ENCODE results near the gene RARG.

The RARG gene

GRCh38 chr12:53223389-53224060 lies 8.5 kb downstream of the RARG start:
- peak in 3 of 4 experiments; percentile 40 to 64 (median 53) for DNase-seq

DNA sequence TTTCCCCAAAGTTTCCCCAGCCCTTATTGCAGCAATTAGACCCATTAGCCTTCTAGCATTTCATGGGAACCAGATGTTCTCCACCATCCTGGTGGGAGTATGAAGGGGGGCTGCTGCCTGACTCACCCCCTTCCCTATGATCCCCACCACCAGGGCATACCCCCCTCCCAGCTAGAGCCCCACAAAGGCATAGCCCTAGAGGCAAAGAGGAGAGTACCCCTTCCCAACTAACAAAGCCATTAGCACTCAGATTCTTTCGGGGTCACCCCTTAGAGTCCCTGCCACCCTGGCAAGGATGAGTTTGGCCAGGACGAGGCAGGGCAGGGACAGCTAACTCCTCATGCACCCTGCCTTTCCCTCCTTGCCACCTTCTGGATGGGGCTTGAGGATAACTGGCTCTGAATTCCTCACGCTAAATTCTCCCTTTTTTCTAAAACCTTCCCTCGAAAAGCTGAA lies 9.2 kb downstream of the RARG start:
- DNase-seq, result no peak

- no peak for DNase-seq
These were observed 9.8 kb downstream of the RARG start for GRCh38 chr12:53222170-53222721.

DNA sequence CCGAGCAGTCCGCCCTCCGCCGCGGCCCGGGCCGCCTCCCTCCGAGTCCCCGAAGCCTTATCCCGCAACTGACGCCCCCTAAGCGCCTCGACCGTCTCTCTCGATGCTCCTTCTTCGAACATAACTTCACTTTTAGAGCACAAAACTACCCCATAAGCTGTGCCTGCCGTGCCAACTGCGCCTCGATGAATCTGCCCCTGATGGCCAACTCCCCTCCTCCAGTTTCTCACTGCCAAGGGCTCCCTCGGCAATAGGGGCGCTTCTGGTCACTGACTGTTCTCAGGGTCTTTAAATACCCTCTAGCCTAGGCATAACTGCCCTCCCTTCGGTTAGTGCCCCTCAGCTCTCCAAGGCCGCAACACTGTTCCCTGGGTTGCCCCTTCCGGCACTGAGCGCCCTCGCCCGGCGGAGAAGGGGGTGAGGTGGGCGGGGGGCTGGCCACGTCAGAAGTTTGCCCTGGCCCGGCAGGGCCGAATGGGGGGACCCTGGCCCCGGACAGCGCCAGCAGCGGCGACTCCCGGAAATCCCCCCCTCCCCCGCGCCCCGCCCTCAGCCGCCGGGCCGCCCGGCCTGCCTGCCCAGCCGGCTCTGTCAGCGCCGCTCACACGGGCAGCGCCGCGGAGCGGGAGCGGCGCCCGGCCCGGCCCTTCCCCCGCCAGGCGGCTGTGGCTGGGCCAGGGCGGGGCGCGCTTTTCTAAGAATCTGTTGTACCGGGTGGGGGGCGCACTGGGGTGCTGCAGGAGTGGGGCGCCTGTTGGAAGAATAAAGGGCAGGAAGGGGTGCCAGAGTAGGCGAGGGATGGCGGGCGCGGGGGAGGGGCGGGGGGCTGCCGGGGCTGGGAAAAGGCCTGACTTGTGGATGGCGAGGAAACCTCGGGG lies 10.6 kb downstream of the RARG start:
- DNase-seq, result peak; percentile 69 to 89 (median 76)

DNA sequence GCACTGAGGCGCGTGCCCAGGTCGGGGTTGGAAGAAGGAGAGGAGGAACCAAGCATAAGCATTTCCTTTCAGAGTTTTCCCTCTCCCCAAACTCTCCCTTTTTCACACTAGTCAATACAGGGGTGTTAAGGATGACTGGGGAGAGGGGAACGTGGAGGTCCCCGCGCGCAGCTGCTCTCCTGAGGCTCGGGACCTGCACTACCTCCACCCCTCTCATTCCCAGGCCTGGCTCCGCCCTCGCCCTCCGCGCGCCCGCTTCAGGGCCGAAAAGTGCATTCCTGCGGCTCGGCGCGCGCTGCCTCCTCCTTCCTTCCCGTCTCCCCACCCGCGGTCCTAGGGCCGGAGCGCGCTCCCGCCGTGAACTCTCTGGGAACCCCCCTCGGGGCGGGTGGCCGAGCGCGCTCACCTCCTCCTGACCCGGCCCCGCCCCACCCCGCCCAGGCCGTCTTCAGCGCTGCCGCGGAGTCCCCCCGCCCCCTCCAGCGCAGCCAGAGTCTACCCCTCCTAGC lies 11.3 kb downstream of the RARG start:
- peak; percentile 95 to 99 (median 98) for DNase-seq

DNA sequence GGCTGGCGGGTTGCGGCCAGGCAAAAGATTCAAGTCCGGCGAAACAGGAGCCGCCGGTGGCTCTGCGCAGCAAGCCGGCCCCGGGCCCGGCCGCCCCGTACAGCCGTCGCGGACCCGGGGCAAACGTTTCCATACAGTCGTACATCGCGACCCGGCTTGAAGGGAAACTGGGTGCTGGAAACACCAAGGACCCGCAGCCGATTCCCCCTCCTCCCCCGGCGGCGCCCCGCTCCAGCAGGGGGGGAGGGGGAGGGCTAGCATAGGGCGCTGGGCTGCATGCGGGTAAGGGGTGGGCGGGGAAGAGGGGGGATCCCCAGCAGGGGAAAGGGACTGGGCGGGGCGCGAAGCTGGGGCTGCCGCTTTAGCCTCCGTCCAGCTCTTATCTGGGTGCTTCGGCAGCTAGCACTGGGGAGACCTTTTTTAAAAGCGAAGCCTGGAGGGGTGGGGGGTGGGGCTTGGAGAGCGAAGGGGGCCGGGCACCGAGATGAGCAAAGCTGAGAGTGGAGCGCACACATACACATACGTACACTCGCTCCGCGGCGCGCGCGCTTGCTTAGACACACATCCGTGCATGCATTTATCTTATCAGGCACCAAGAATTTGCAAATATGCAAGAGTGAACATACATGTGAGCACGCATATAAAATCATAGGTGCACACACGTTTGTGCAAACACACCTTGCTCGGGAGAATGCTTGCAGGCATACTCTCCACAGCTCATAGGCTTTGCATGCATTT lies 11.9 kb downstream of the RARG start:
- DNase-seq, result peak; percentile 79 to 89 (median 82)

DNA sequence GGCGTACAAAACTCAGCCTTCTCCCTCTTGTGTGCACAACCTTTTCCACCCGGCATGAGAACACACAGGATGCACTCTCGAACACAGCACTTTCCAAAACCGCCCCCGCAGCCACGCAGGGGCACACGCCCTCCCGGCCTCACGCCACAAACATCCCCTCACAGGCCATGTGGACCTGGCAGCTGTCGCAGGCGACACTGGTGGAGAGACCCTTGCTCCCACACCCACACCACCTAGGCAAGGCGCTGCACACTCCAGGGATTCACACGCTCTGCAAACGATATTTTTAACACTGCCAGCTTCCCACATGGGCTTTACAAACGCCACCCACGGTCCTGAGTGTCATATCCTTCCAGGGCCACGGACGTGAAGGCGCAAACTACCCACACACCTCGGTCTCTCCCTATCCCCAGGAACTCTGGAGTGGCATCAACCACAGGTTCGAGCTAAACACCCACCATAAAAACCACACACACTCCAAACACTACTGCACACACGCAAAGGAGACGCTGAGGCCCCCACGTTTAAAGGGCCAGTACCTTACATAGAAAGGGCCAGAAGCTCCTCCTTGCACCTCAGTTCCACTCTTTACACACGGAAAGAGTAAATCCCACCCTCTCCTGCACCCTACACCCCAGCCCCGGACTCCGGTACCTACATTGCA lies 12.6 kb downstream of the RARG start:
- DNase-seq, result peak; percentile 92 to 99 (median 94)

DNA sequence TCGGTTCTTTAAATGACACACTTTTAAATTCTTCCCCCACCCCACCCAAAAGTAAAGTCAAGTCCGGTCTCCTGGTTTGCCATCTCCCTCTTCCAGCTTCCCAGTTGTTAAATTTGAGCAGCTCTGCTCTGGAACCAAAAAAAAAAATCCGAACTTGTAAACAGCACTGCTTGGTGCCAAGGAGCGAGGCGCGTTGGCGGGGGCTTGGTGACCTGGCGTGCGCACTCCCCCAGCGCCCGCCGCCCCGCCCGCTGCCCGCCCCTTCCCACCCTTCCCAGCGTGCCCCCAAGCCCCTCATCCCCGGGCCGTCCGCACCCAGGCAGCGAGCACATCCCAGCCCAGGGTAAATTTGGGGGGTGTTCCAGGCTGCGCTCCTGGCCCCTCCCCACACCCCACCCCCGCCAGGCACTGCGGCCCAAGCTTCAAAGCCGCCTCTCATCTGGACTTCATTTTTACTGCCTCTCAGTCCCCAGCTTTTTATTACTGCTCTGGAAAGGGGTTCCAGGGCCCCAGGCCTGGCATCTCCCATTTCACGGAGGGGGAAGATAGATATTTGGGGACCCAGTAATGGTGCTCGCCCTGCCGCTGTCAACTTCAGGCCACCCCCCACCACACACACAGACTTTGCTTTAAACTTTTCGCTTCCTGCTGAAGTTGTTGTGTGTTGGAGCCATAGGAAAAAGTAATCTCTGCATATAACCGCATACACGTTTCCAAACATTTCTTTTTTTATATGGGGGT lies 13.3 kb downstream of the RARG start:
- DNase-seq, result no peak

- DNase-seq, result peak in 1 of 4 experiments; percentile 33
These were observed 14.1 kb downstream of the RARG start for GRCh38 chr12:53217931-53218307.

DNA sequence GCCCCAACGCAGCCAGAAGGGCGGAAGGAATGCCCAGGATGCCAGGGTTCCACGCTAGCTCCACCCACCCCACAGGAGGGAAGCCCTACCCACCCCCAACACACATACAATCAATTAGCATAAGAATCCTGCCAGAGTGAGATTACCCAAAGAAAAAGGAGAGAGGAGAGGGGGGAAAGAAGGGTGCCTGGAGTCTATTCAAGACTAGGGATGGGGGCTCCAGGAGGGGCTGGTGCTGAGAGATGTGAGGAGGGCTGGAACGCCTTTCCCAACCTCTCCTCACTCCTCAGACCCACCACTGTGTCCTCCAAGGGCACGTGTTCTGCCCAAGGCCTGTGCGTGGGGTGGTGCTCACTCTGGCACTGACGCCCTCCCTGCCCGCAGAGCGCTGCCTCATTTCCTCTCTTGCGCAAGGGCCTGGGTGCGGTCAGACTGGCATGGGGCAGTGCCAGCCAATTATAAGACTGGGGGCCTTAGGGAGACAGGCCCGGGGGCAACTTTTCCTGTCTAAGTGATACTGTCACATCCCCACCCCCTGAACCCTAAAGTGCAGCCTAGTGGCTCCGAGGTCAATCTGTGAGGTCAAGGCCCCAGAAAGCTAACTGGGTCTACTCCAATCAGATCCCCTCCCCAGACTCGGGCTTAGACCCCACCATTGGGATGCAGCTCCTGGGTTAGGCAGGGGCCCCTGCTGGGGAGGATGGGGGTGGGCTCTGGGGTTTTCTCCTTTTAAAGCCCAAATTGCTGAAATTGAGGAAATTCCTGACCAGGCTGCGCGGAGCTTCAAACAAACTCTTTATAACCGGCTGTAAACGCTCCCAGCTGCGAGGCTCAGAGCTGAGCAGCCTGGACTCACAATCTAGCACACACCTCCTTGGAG lies 14.7 kb downstream of the RARG start:
- DNase-seq, result peak; percentile 80 to 91 (median 86)

GRCh38 chr12:53215497-53215896 lies 16.5 kb downstream of the RARG start:
- DNase-seq, result no peak

DNA sequence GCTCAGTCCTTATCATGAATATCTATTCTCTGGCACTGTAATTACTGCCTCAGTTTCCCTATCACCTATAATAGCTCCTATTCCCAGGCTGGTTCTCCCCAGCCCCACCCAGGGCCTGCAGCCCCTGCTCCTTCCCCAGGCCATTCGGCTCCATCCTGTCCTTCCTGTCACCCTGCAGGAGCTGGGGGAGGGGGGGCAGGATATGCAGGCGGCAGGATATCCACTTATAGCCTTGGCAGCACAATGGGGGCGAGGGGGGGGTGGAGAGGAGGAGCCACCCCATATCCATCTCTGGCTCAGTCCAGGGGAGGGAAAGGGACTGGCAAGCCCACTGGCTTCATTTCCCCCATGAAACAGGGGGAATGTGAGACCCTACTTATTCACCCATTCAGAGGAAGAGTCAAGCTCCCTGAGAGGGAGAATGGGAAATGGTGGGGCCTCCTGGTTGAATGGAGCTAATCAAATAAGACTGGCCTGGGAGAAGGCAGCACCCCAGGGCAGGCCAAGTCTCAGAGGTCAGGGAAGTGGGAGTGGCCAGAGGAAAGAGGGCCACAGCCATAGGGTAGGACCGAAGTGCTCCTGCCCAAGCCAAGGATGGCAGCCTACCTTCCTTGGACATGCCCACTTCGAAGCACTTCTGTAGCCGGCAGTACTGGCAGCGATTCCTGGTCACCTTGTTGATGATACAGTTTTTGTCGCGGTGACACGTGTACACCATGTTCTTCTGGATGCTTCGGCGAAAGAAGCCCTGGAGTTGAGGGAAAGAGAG lies 17.1 kb downstream of the RARG start:
- DNase-seq, result no peak

DNA sequence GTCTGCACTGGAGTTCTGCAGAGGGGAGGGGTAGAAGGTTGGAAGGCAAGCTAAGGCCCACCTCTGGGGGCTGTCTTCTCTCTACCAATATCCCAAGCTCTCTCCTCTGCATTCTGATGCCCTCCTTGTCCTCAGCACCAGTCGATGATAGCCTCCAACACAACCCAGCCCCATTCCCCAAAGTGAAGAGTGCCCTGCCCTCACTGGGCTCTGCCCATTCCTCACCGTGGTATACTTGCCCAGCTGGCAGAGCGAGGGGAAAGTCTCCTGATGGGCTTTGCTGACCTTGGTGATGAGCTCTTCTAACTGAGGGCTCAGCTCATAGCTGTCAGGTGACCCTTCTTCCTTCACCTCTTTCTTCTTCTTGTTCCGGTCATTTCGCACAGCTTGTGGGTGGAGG lies 17.8 kb downstream of the RARG start:
- no peak for DNase-seq

GRCh38 chr12:53213348-53213747 lies 18.7 kb downstream of the RARG start:
- peak; percentile 87 to 94 (median 90) for DNase-seq

- no peak for DNase-seq
These were observed 19.1 kb downstream of the RARG start for GRCh38 chr12:53212931-53213330.

DNA sequence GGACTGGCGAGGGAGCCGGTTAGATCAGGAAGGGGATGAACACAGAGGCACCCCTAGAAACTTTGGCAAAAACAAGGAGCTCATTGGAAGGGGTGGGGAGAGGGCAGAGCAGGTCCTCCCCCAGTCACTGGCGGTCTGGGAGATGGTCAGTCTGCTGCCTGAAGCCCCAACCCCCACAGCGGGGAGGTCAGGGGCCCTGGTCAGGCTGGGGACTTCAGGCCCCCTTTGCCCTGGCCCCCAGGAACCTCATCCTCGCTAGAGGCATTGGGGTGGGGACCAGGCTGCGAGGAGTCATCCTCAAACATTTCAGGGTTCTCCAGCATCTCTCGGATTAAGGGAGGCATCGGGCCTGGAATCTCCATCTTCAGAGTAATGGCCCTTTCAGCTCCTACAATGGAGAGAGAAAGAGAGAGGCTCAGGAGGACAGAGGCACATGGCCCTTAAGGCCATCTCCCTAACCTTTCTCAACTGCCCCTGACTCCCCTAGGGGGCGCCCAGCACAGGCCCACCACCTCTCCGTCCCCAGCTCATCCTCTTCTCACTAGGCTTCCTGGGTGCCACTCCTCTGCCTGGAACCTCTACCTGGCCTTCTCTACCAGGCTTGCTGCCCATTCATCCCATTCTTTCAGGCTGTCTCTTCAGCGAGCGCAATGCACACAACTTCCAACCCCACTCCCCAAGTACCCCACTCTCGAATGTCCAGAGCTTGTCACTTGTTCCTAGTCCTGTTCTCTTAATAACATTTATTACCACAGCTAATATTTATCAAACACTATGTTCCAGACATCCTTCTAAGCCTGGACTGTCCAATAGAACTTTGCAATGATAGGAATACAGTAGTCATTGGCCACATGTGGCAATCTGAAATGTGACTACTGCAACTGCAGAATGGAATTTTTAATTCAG lies 20.3 kb downstream of the RARG start:
- DNase-seq, result peak in 1 of 4 experiments; percentile 40

- DNase-seq, result no peak
These were observed 21.2 kb downstream of the RARG start for GRCh38 chr12:53210843-53211242.

DNA sequence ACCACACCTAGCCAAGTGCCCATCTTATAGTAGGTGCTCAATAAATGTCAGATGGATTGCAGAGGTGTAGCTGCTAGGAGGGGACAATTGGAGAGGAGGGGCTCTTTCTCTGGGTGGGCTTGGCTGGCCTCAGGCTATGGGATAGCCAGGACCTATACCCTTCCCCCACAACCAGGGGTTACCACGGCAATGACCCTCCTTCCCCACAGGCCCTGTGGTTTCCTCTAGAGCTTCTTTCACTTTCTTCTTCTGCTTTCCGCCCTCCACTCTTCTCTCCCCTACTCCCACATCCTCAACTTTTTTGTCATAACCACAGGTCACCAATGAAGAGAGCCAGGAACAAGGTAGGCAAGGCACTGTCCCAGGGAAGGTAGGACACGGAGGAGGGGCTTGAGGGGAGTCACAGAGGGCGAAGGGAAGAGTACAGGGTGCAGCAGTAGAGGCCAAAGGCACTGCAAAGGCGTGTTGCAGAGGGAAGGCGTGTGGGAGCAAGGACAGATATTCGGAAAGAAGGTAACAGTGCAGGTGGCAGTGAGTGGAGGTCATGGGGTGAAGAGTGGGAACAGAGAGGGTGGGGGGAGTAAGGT lies 23.0 kb downstream of the RARG start:
- DNase-seq, result peak; percentile 38 to 70 (median 68)

All from suppressor macrophage (primary cell).